K562 (cell line): ENCODE data around the gene FUBP3. TPM values are rescaled to one million over a fixed set of nuclear protein-coding genes. Genes with fewer than 3 reads are reported as not detected.

Experiments
- ATAC-seq: fragments of 200-7000 bp; cut with Tn5 transposase; 3 replicates; pipeline ENCODE4 v1.9.1; 2020; ENCODE audit warnings: moderate library complexity
- BruUV-seq: library from RNA; stranded (reverse); fragments of 400-500 nt; replicated peaks from 2 replicates; lab custom pipeline; 2021; lab: Mats Ljungman, UMichigan
- CTCF ChIA-PET: fragments of 300-600 bp; formaldehyde crosslinking; extraction: SDS; loops from one replicate; lab custom pipeline; 2021; ENCODE audit warnings: low intra/inter-chr PET ratio; lab: Yijun Ruan, JAX
- POLR2A ChIA-PET: fragments of 300-600, 350-650 bp; sonication (Branson Sonifier 250); formaldehyde crosslinking; extraction: SDS; loops from one replicate; lab custom pipeline; 2021; ENCODE audit warnings: antibody characterized with exemption, inconsistent platforms; lab: Yijun Ruan, JAX
- DNase-seq, 4 experiments: peaks; one replicate each; pipeline versions ENCODE4 v3.0.0 to v3.0.0-alpha.2; 2011 to 2018; ENCODE audit warnings: low spot score in 3 of 4, mixed read lengths in 3 of 4; ENCODE audit errors: extremely low read depth in 1 of 4
- FAIRE-seq: peaks from 2 replicates; lab custom pipeline; 2011; peaks lifted over from hg19 to GRCh38; lab: Jason Lieb, UNC
- H2AFZ ChIP-seq: 2 replicates; pipeline ENCODE4 v1.6.0; 2011; ENCODE audit warnings: low read depth, low read length, control low read depth, inconsistent platforms
- H3K27ac ChIP-seq: fragments of 200-600 bp; 3 replicates; pipeline ENCODE4 v1.8.0; 2011; ENCODE audit warnings: low read depth, mild to moderate bottlenecking, control low read depth, inconsistent platforms, low read length, moderate library complexity, mixed read lengths; ENCODE audit errors: extremely low read depth
- H3K27me3 ChIP-seq, 2 experiments: fragments of 300-600 bp in 1 of 2; 2 replicates in 1 of 2; 3 replicates in 1 of 2; pipeline versions ENCODE4 v1.6.0 to v1.8.0; 2011; ENCODE audit warnings: inconsistent platforms in 2 of 2, low read length in 2 of 2, mild to moderate bottlenecking in 1 of 2, mixed read lengths in 1 of 2, moderate library complexity in 1 of 2; ENCODE audit not compliant: control insufficient read depth in 2 of 2, insufficient read depth in 2 of 2
- H3K36me3 ChIP-seq: fragments of 300-600 bp; 3 replicates; pipeline ENCODE4 v1.8.0; 2011; ENCODE audit warnings: mild to moderate bottlenecking, low read length, inconsistent platforms; ENCODE audit not compliant: control insufficient read depth, insufficient read depth
- H3K4me1 ChIP-seq, 2 experiments: fragments of 200-600 bp in 1 of 2; replicated peaks in 1 of 2; 2 replicates in 1 of 2; 3 replicates in 1 of 2; pipeline versions ENCODE4 v1.5.1 to v1.8.0; 2011; ENCODE audit warnings: inconsistent platforms in 2 of 2, low read length in 2 of 2, mild to moderate bottlenecking in 1 of 2, mixed read lengths in 1 of 2, moderate library complexity in 1 of 2; ENCODE audit not compliant: control insufficient read depth in 2 of 2, insufficient read depth in 2 of 2
- H3K4me2 ChIP-seq: 2 replicates; pipeline ENCODE4 v1.6.1; 2011; ENCODE audit warnings: low read length, control low read depth, inconsistent platforms, mixed read lengths; ENCODE audit not compliant: insufficient read depth
- H3K4me3 ChIP-seq: fragments of 200-600 bp; sonication (generic), shearing (Covaris generic); 2 replicates; pipeline ENCODE4 v1.5.1; 2016; ENCODE audit warnings: control low read depth, inconsistent platforms
- H3K79me2 ChIP-seq: fragments of 200-600 bp; 3 replicates; pipeline ENCODE4 v1.8.0; 2011; ENCODE audit warnings: low read length, inconsistent platforms; ENCODE audit not compliant: control insufficient read depth, insufficient read depth
- H3K9ac ChIP-seq, 2 experiments: 2 replicates each; pipeline versions ENCODE4 v1.6.0 to v1.6.1; 2011; ENCODE audit warnings: low read depth in 2 of 2, low read length in 2 of 2, control low read depth in 1 of 2, inconsistent platforms in 1 of 2, mild to moderate bottlenecking in 1 of 2, mixed read lengths in 1 of 2; ENCODE audit not compliant: insufficient read depth in 1 of 2
- H3K9me1 ChIP-seq: one replicate; pipeline ENCODE4 v1.6.0; 2011; ENCODE audit warnings: inconsistent platforms, mild to moderate bottlenecking, low read length, moderate library complexity; ENCODE audit not compliant: control insufficient read depth, insufficient read depth
- H3K9me3 ChIP-seq: replicated peaks from 2 replicates; pipeline ENCODE4 v1.5.1; 2011; ENCODE audit warnings: low read depth, low read length, inconsistent platforms; ENCODE audit not compliant: control insufficient read depth, insufficient read depth
- H4K20me1 ChIP-seq: replicated peaks from 2 replicates; pipeline ENCODE4 v1.6.1; 2011; ENCODE audit warnings: low read length, inconsistent platforms, mixed read lengths; ENCODE audit not compliant: control insufficient read depth, insufficient read depth
- HEY1 ChIP-seq: fragments of 250-450 bp; sonication (Bioruptor Pico); IDR thresholded peaks from 2 replicates; pipeline ENCODE4 v1.5.0; 2020; ENCODE audit warnings: mild to moderate bottlenecking, moderate library complexity, borderline replicate concordance
- HOXB6 ChIP-seq: fragments of 250-450 bp; sonication (Bioruptor Pico); IDR thresholded peaks from 2 replicates; pipeline ENCODE4 v1.5.1; 2022; ENCODE audit warnings: mild to moderate bottlenecking, borderline replicate concordance
- PPARD ChIP-seq: fragments of 250-450 bp; sonication (Bioruptor Pico); IDR thresholded peaks from 2 replicates; pipeline ENCODE4 v1.8.0; 2022; ENCODE audit warnings: inconsistent platforms, mild to moderate bottlenecking, moderate library complexity
- SRSF7 ChIP-seq: fragments of 200-400 bp; formaldehyde crosslinking; optimal IDR thresholded peaks from 2 replicates; pipeline ENCODE3; 2017; ENCODE audit warnings: mild to moderate bottlenecking, low read depth, low read length
- XRCC4 ChIP-seq: IDR thresholded peaks from one replicate; pipeline ENCODE4 v1.6.1; 2011; ENCODE audit not compliant: insufficient read depth, insufficient read length; ENCODE audit errors: extremely low read depth
- ZFPM2 ChIP-seq: fragments of 250-450 bp; sonication (Bioruptor Pico); IDR thresholded peaks from 2 replicates; pipeline ENCODE4 v1.5.1; 2022; ENCODE audit warnings: mild to moderate bottlenecking
- ZFX ChIP-seq: sonication (generic); formaldehyde crosslinking; IDR thresholded peaks from 2 replicates; pipeline ENCODE4 v1.8.0; 2022; ENCODE audit warnings: mild to moderate bottlenecking, missing genetic modification reagents, moderate library complexity
- ZNF586 ChIP-seq: fragments of 450-650 bp; formaldehyde crosslinking; conservative IDR thresholded peaks from 2 replicates; pipeline ENCODE4 v1.4.0; 2020; ENCODE audit warnings: mild to moderate bottlenecking, moderate library complexity
- WGBS: fragments of 100-300 bp; shearing (Covaris generic); methylation state at CpG from one replicate; pipeline ENCODE4 v1.1.6; 2016; ENCODE audit warnings: low coverage, mixed read lengths; ENCODE audit not compliant: insufficient coverage; ENCODE audit errors: missing lambda C conversion rate; 5-methylcytosine and 5-hydroxymethylcytosine counted together
- in situ Hi-C: fragments of 300-500 bp; cut with MboI; formaldehyde crosslinking; loops from 4 replicates; pipeline ENCODE4 v1.15.0; 2018; ENCODE audit warnings: inconsistent platforms, mixed read lengths
- intact Hi-C: fragments of 100-400 bp; cut with micrococcal nuclease; formaldehyde crosslinking; loops from 2 replicates; pipeline ENCODE4 v1.14.2; 2022
- polyA plus RNA-seq, 8 experiments: library from polyadenylated mRNA; depleted of rRNA in 4 of 8; stranded (reverse) in 5 of 8; unstranded in 3 of 8; fragments of >200 nt; fragmentation: Nextera tagmentation in 2 of 8; fragmentation: Illumina TruSeq in 1 of 8; extraction: Ambion mirVana in 2 of 8; extraction: Trizol in 1 of 8; gene quantifications; 2 replicates each; pipeline versions ENCODE4 v1.2.1 to v1.2.3, GENCODE V29; 2011 to 2014; ENCODE audit warnings: inconsistent platforms in 1 of 8, missing spikeins in 1 of 8
- total RNA-seq, 7 experiments: library from RNA; depleted of rRNA in 6 of 7; stranded (reverse); fragments of >200 nt in 6 of 7; fragmentation: Illumina TruSeq in 2 of 7; extraction: Trizol in 2 of 7; gene quantifications; 2 replicates each; pipeline versions ENCODE4 v1.2.1 to v1.2.3, GENCODE V29; 2011 to 2021; ENCODE audit warnings: low replicate concordance in 1 of 7
- TF ChIP-seq, protein P1 (sequence below), 2 experiments: IDR thresholded peaks; 2 replicates each; pipeline ENCODE4 v1.6.1; 2012; ENCODE audit warnings: improper control_type of control experiment in 2 of 2, low read depth in 2 of 2, low read length in 2 of 2, borderline replicate concordance in 1 of 2

FUBP3 gene
- total and polyA plus RNA-seq, 9 of the 15 experiments (the other 6 are each of a cell fraction or from before 2014, with no cell fraction given) = 3.0 to 64.0 (median 48.1) TPM

DNA sequence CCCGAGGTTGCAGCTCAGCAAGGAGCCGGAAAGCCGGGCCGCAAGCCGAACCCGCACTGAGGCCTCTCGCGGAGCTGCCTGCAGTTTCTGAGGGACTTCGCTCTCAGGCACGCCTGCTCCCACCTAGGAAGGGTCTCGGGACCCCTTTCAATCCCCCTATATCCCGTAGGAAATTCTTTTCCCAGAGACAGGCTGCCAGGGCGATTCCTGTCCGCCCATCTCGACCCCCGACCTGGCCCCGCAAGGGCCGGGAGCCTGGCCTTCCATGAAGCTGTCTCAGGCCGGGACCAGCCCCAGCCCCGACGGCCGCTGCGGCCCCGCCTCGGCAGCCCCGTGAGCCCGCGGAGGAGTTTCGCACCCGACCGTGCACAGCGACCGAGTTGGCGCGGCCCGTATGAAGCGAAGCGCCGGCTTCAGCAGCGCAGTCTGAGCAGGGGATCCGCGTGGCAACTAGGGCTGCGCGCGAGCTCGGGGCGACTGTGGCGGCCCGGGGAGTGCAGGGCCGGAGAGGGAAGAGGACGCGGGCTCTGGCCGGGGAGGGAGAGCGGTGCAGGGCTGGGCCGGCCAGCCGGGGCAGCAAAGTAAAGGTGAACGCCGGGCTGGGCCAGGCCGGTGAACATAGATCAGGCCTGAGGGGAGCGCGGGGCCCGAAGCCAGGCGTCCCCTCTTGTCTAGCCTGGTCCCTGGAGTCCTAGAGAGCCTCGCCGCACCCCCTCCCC, 84.0 kb downstream of the FUBP3 start:
- CTCF ChIA-PET = no interaction called here
- WGBS = 29% methylated on average over 39 of the region's 65 CpGs
- H3K27ac ChIP-seq = no peak overlapping the region
- intact Hi-C loops = no loop called here
- H3K4me1 ChIP-seq = peaks cover 0 to 69% of the 10 kb centered on the region in 2 experiments; a peak in 2 of 5 replicates
- no peak for FAIRE-seq
- no peaks in the 10 kb centered on the region for H3K36me3 ChIP-seq
- no TSS peak for BruUV-seq
- H3K27me3 ChIP-seq = peaks cover 72 to 90% of the 10 kb centered on the region in 2 experiments
- H3K9me3 ChIP-seq = no peaks in the 10 kb centered on the region
- peak; percentile 63 for ATAC-seq
- no peak overlapping the region for H3K4me3 ChIP-seq
- H2AFZ ChIP-seq = no peak overlapping the region
- H3K9ac ChIP-seq = no peak overlapping the region
- TF ChIP-seq XRCC4 (no peak), ZFPM2 (no peak), ZFX (peak; percentile 35; the same call in 1 of the 2 replicates), HOXB6 (no peak), HEY1 (CRISPR knock-in tag) (no peak), ZNF586 (CRISPR knock-in tag) (no peak), SRSF7 (peak; percentile 46), PPARD (CRISPR knock-in tag) (no peak)
- TF ChIP-seq, protein P1, sequence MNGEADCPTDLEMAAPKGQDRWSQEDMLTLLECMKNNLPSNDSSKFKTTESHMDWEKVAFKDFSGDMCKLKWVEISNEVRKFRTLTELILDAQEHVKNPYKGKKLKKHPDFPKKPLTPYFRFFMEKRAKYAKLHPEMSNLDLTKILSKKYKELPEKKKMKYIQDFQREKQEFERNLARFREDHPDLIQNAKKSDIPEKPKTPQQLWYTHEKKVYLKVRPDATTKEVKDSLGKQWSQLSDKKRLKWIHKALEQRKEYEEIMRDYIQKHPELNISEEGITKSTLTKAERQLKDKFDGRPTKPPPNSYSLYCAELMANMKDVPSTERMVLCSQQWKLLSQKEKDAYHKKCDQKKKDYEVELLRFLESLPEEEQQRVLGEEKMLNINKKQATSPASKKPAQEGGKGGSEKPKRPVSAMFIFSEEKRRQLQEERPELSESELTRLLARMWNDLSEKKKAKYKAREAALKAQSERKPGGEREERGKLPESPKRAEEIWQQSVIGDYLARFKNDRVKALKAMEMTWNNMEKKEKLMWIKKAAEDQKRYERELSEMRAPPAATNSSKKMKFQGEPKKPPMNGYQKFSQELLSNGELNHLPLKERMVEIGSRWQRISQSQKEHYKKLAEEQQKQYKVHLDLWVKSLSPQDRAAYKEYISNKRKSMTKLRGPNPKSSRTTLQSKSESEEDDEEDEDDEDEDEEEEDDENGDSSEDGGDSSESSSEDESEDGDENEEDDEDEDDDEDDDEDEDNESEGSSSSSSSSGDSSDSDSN (IDR thresholded peaks at IDR 0.05; ENCODE audit: borderline replicate concordance in 1 of 2, low read depth in 2 of 2, low read length in 2 of 2) = peak; percentile 29 to 30; a peak in 1 of 4 replicates
- TF ChIP-seq, all 486 proteins: peak for 3
- H4K20me1 ChIP-seq = peaks cover 6% of the 10 kb centered on the region
- no peak for DNase-seq
- in situ Hi-C loops = no loop called here
- H3K79me2 ChIP-seq = no peaks in the 10 kb centered on the region
- POLR2A ChIA-PET = interaction anchor here (0.5 kb wide), 1 partner anchor 336 kb away, joined by 3 read pairs; no protein-coding TSS in a partner anchor
- no peak overlapping the region for H3K4me2 ChIP-seq
- no peaks in the 10 kb centered on the region for H3K9me1 ChIP-seq
